Neutrophil (primary cell): ENCODE measurements around the gene INPP5A.

Experiments
- H3K27ac ChIP-seq: fragments of 200-600 bp; sonication (generic); 2 replicates; pipeline ENCODE4 v1.5.1; 2016; ENCODE audit warnings: mild to moderate bottlenecking, moderate library complexity
- H3K27me3 ChIP-seq: fragments of 200-600 bp; sonication (generic); 2 replicates; pipeline ENCODE4 v1.6.0; 2016; ENCODE audit warnings: mild to moderate bottlenecking
- H3K36me3 ChIP-seq: fragments of 200-600 bp; sonication (generic); 2 replicates; pipeline ENCODE4 v1.5.1; 2017
- H3K4me1 ChIP-seq, 2 experiments: fragments of 200-600 bp in 1 of 2; sonication (generic) in 1 of 2; 1 replicate in 1 of 2; 2 replicates in 1 of 2; pipeline versions ENCODE4 v1.5.1 to v1.6.1; 2013 to 2016; ENCODE audit warnings: low read depth in 1 of 2, low read length in 1 of 2, mild to moderate bottlenecking in 1 of 2, moderate library complexity in 1 of 2; ENCODE audit not compliant: control insufficient read depth in 1 of 2, insufficient read depth in 1 of 2
- H3K4me3 ChIP-seq, 2 experiments: fragments of 200-600 bp in 1 of 2; sonication (generic) in 1 of 2; 1 replicate in 1 of 2; 2 replicates in 1 of 2; pipeline ENCODE4 v1.5.1; 2013 to 2016; ENCODE audit warnings: low read depth in 1 of 2, low read length in 1 of 2, mild to moderate bottlenecking in 1 of 2, moderate library complexity in 1 of 2
- H3K9me3 ChIP-seq: fragments of 200-600 bp; sonication (generic); 2 replicates; pipeline ENCODE4 v1.5.1; 2016
- CTCF ChIP-seq: fragments of 200-600 bp; sonication (generic); IDR thresholded peaks from 2 replicates; pipeline ENCODE4 v1.5.1; 2016; ENCODE audit warnings: antibody characterized with exemption

Gene INPP5A

GRCh38 chr10:132636358-132636757 is 98.8 kb downstream of the INPP5A start:
- Histone ChIP-seq H3K9me3 (no peaks in the 10 kb centered on the region), H3K4me1 (no peaks in the 10 kb centered on the region), H3K27ac (no peak overlapping the region), H3K4me3 (no peak overlapping the region), H3K36me3 (no peaks in the 10 kb centered on the region), H3K27me3 (no peaks in the 10 kb centered on the region)
- TF ChIP-seq CTCF = no peak

GRCh38 chr10:132637477-132638129 is 100.0 kb downstream of the INPP5A start:
- H3K27ac ChIP-seq = no peak overlapping the region
- no peaks in the 10 kb centered on the region for H3K9me3 ChIP-seq
- peaks cover 5% of the 10 kb centered on the region for H3K36me3 ChIP-seq
- no peaks in the 10 kb centered on the region for H3K27me3 ChIP-seq
- H3K4me3 ChIP-seq = no peak overlapping the region
- no peaks in the 10 kb centered on the region for H3K4me1 ChIP-seq
- TF ChIP-seq CTCF = peak; percentile 22

GRCh38 chr10:132638130-132638515 is 100.5 kb downstream of the INPP5A start:
- H3K9me3 ChIP-seq = no peaks in the 10 kb centered on the region
- TF ChIP-seq CTCF = no peak
- no peaks in the 10 kb centered on the region for H3K27me3 ChIP-seq
- H3K4me3 ChIP-seq = no peak overlapping the region
- H3K27ac ChIP-seq = no peak overlapping the region
- peaks cover 6% of the 10 kb centered on the region for H3K36me3 ChIP-seq
- H3K4me1 ChIP-seq = no peaks in the 10 kb centered on the region

- peaks cover 6% of the 10 kb centered on the region for H3K36me3 ChIP-seq
- H3K27me3 ChIP-seq = no peaks in the 10 kb centered on the region
- no peak overlapping the region for H3K4me3 ChIP-seq
- no peak overlapping the region for H3K27ac ChIP-seq
- H3K4me1 ChIP-seq = no peaks in the 10 kb centered on the region
- TF ChIP-seq CTCF = no peak
- H3K9me3 ChIP-seq = no peaks in the 10 kb centered on the region
These were observed 101.9 kb downstream of the INPP5A start for GRCh38 chr10:132639470-132639869.

GRCh38 chr10:132640326-132641125 is 102.9 kb downstream of the INPP5A start:
- TF ChIP-seq CTCF = no peak
- no peak overlapping the region for H3K4me3 ChIP-seq
- no peak overlapping the region for H3K27ac ChIP-seq
- H3K4me1 ChIP-seq = no peaks in the 10 kb centered on the region
- H3K27me3 ChIP-seq = no peaks in the 10 kb centered on the region
- peaks cover 10% of the 10 kb centered on the region for H3K36me3 ChIP-seq
- no peaks in the 10 kb centered on the region for H3K9me3 ChIP-seq
